H4 (cell line): Measurements from ENCODE around the gene TLE2. TPM values are rescaled to one million over a fixed set of nuclear protein-coding genes. Genes with fewer than 3 reads are reported as not detected.

Experiments
- DNase-seq: peaks from one replicate; pipeline ENCODE4 v3.0.0-alpha.2; 2015; ENCODE audit warnings: low spot score
- total RNA-seq: library from RNA; depleted of rRNA; stranded (reverse); fragments of >200 nt; shearing (Covaris generic); gene quantifications from 2 replicates; pipeline ENCODE4 v1.2.3, GENCODE V29; 2014; rRNA removed

The TLE2 gene
- total RNA-seq, 1 experiment from 2014 or later, result 3.5 TPM

DNA sequence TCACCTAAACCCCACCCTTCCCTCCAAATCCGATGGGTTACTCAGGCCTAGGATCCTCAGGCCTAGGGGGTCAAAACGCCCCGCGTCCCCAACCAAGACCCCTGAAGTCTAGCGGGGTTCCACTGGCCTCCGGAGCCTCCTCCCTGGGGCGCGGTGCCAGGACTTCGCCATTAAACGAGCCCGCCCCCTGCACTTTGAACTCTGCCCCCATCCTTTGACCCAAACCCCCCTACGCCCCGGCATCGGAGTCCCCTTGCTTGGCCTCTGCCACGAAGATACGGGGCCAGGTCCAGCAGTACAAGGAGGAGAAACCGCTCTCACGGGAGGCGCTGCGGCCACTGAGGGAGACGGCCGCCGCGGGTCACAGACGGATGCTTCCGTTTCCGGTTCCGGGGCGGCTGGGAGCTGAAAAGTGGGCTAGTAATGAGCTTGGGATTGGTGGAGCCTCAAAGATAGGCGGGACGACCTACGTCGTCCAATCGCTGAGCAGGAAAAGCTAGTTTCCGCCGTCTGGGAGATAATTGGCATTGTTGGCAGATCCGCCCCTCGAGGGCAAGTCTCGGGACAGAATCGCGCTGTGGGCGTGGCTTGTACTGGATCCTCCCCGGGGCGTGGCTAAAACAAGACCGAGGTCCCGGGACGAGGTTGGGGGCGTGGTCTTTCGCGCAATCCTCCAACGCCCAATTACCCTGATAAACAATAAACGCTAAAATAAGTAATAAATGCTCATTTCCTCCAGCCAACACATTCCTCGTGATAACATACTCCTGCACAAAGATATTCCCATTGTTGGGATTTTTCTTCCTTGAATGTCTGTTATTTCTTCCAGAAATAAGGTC is 78.6 kb downstream of the TLE2 start:
- DNase-seq, result peak; percentile 99

DNA sequence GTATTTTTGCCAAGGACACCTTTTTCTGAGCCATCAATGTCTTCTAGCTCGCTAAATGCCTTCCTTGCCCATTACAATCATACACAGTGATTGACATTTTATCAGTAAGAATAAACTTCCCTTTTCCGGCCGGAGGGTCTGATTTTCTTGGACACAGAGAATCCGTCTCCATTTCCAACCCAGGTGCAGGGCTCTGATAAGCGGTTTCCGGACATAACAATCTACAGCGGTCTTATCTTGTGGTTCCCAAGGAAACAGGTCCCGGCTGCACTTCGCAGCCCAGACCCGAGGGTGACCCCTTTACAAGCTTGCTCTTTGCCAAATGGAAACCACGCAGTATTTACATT is 79.2 kb downstream of the TLE2 start:
- DNase-seq, result no peak

Other genes with a start within 250 kb of the TLE2 start
- gene SGTA, start 246.0 kb downstream of the TLE2 start, total RNA-seq, result 47.0 and 53.4 TPM in 2 replicates
- gene THOP1, start 243.8 kb downstream of the TLE2 start, total RNA-seq, result 74.8 and 107 TPM in 2 replicates
- gene ZNF554, start 209.4 kb downstream of the TLE2 start, total RNA-seq, result 1.5 and 1.8 TPM in 2 replicates
- 3.0 and 4.8 TPM in 2 replicates for gene ZNF555, start 187.8 kb downstream of the TLE2 start, total RNA-seq
- gene ZNF556, start 161.9 kb downstream of the TLE2 start, total RNA-seq, result not detected in 2 replicates
- 3.4 and 7.3 TPM in 2 replicates for gene ZNF57, start 128.4 kb downstream of the TLE2 start, total RNA-seq
- gene ZNF77, start 84.3 kb downstream of the TLE2 start, total RNA-seq, result 3.7 and 4.0 TPM in 2 replicates
- 1.5 and 2.7 TPM in 2 replicates for gene TLE6, start 51.7 kb downstream of the TLE2 start, total RNA-seq
- 136 and 167 TPM in 2 replicates for gene TLE5, start 33.2 kb upstream of the TLE2 start, total RNA-seq
- gene GNA11, start 65.1 kb upstream of the TLE2 start, total RNA-seq, result 16.5 and 20.5 TPM in 2 replicates
- not detected in 2 replicates for gene GNA15, start 106.8 kb upstream of the TLE2 start, total RNA-seq
- not detected in 2 replicates for gene S1PR4, start 149.5 kb upstream of the TLE2 start, total RNA-seq
- gene NCLN, start 156.7 kb upstream of the TLE2 start, total RNA-seq, result 33.7 and 35.0 TPM in 2 replicates
- gene CELF5, start 195.4 kb upstream of the TLE2 start, total RNA-seq, result 0.29 and 0.60 TPM in 2 replicates